Sciatic nerve (tissue), 2 donors: Measurements from ENCODE around the gene KRTAP9-9. TPM values are rescaled to one million over a fixed set of nuclear protein-coding genes. Genes with fewer than 3 reads are reported as not detected.
"Not testable (repeated sequence)": the region's sequence is repeated elsewhere in the genome, so short reads cannot be mapped to it uniquely, and the experiment has no call there.

ENCODE experiments used
- ATAC-seq: fragments of 200-7000 bp; cut with Tn5 transposase; one replicate; pipeline ENCODE4 v1.9.1; 2020; ENCODE audit warnings: mild to moderate bottlenecking, moderate library complexity
- DNase-seq: peaks from one replicate; pipeline ENCODE4 v3.0.0-alpha.2; 2020; ENCODE audit warnings: low spot score
- intact Hi-C: fragments of 100-400 bp; cut with DNase I; formaldehyde crosslinking; loops from one replicate; pipeline ENCODE4 v1.14.2; 2022
- total RNA-seq: library from RNA; stranded (reverse); fragmentation: NEBNext Ultra II Directional; extraction: Animal tissue kit (Norgen Biotek cat#: 25700); gene quantifications from one replicate; pipeline ENCODE4 v1.2.1, GENCODE V29; 2021
- donor health status: DM: no; HTN: no; CAD: no.
- donor health status: DM: no; HTN: no; CAD: no.

The KRTAP9-9 gene
- total RNA-seq, 1 donor from 2014 or later, result not detected

GRCh38 chr17:41256291-41256685, 1.1 kb downstream of the KRTAP9-9 start:
- no peak for ATAC-seq
- DNase-seq, result no peak
- intact Hi-C loops, result no loop called here

GRCh38 chr17:41258406-41258805, 3.2 kb downstream of the KRTAP9-9 start:
- ATAC-seq (no peak), DNase-seq (no peak)
- intact Hi-C loops, result no loop called here

- DNase-seq, result no peak
- ATAC-seq, result no peak
- intact Hi-C loops, result no loop called here
Observed at GRCh38 chr17:41263212-41263611, 8.0 kb downstream of the KRTAP9-9 start.

- intact Hi-C loops, result no loop called here
- ATAC-seq, result no peak
- no peak for DNase-seq
Observed at GRCh38 chr17:41264599-41264998, 9.4 kb downstream of the KRTAP9-9 start.

- ATAC-seq (no peak), DNase-seq (no peak)
- intact Hi-C loops, result no loop called here
Observed at GRCh38 chr17:41265078-41265477, 9.9 kb downstream of the KRTAP9-9 start, which contains the start of gene KRTAP9-6. KRTAP9-6 (plus strand) TSS chr17:41265378; CDS start chr17:41265378, 0 bp downstream.

- ATAC-seq, result no peak
- intact Hi-C loops, result no loop called here
Observed at GRCh38 chr17:41267711-41268110, 12.5 kb downstream of the KRTAP9-9 start.

GRCh38 chr17:41271323-41271722, 16.1 kb downstream of the KRTAP9-9 start:
- DNase-seq, ATAC-seq, intact Hi-C loops: not testable (repeated sequence)

More at GRCh38 chr17:41267711-41268110, 12.5 kb downstream of the KRTAP9-9 start:
- DNase-seq, result no peak

GRCh38 chr17:41271858-41272257, 16.7 kb downstream of the KRTAP9-9 start:
- intact Hi-C loops, result no loop called here
- DNase-seq, result no peak
- no peak for ATAC-seq

- ATAC-seq, DNase-seq, intact Hi-C loops: not testable (repeated sequence)
Observed at GRCh38 chr17:41275648-41276190, 20.5 kb downstream of the KRTAP9-9 start, which contains the start of gene KRTAP9-7. KRTAP9-7 (plus strand) TSS chr17:41275698; CDS start chr17:41275698, 0 bp downstream.

GRCh38 chr17:41278176-41278955, 23.2 kb downstream of the KRTAP9-9 start:
- ATAC-seq (no peak), DNase-seq (no peak)
- intact Hi-C loops, result no loop called here

- intact Hi-C loops, result no loop called here
- ATAC-seq (no peak), DNase-seq (no peak)
Observed at GRCh38 chr17:41284043-41284442, 28.9 kb downstream of the KRTAP9-9 start.

- intact Hi-C loops, result no loop called here
- no peak for DNase-seq
- no peak for ATAC-seq
Observed at GRCh38 chr17:41284546-41284945, 29.4 kb downstream of the KRTAP9-9 start.

- intact Hi-C loops, result no loop called here
- ATAC-seq (no peak), DNase-seq (no peak)
Observed at GRCh38 chr17:41287050-41287449, 31.9 kb downstream of the KRTAP9-9 start.

GRCh38 chr17:41294016-41294415, 38.8 kb downstream of the KRTAP9-9 start:
- no peak for DNase-seq
- ATAC-seq, result no peak
- intact Hi-C loops, result no loop called here

GRCh38 chr17:41296846-41297245, 41.7 kb downstream of the KRTAP9-9 start:
- no peak for DNase-seq
- intact Hi-C loops, result no loop called here
- no peak for ATAC-seq

GRCh38 chr17:41298458-41299135, 43.4 kb downstream of the KRTAP9-9 start:
- intact Hi-C loops, result no loop called here
- no peak for ATAC-seq
- no peak for DNase-seq

GRCh38 chr17:41301204-41301790, 46.1 kb downstream of the KRTAP9-9 start:
- ATAC-seq (no peak), DNase-seq (no peak)
- intact Hi-C loops, result no loop called here

GRCh38 chr17:41301916-41302901, 47.0 kb downstream of the KRTAP9-9 start, which contains the start of gene KRTAP29-1:
KRTAP29-1 (minus strand) TSS chr17:41302851; CDS start chr17:41302851, 0 bp downstream.
- intact Hi-C loops, result no loop called here
- DNase-seq (no peak), ATAC-seq (no peak)
